ENCODE measurements around the gene HES4.

- no peak for TF ChIP-seq CTCF (conservative IDR thresholded peaks at IDR 0.05; ENCODE audit: low read depth, low read length)
- no peak for TF ChIP-seq EZH2phosphoT487 (IDR thresholded peaks at IDR 0.05; ENCODE audit: borderline replicate concordance, low read length)
These were observed 27.9 kb upstream of the HES4 start for GRCh38 chr1:1027791-1028190.
